Nephron progenitor cell (in vitro differentiated cells): ENCODE results near the gene TRIM28.

Experiments used
- DNase-seq: peaks from one replicate; pipeline ENCODE4 v3.0.0; 2021
- H3K27ac Mint-ChIP-seq: 2 replicates; pipeline ENCODE4 v1.8.0; 2021; ENCODE audit warnings: mild to moderate bottlenecking, moderate library complexity, mixed read lengths
- H3K27me3 Mint-ChIP-seq: 2 replicates; pipeline ENCODE4 v1.8.0; 2021; ENCODE audit warnings: mild to moderate bottlenecking, low read depth, mixed read lengths; ENCODE audit not compliant: poor library complexity
- H3K36me3 Mint-ChIP-seq: 2 replicates; pipeline ENCODE4 v1.8.0; 2021; ENCODE audit warnings: low read depth, mixed read lengths
- H3K4me1 Mint-ChIP-seq: 2 replicates; pipeline ENCODE4 v1.8.0; 2021; ENCODE audit warnings: mixed read lengths
- H3K4me3 Mint-ChIP-seq: 2 replicates; pipeline ENCODE4 v1.8.0; 2021; ENCODE audit warnings: mild to moderate bottlenecking, moderate library complexity, mixed read lengths
- H3K9me3 Mint-ChIP-seq: 2 replicates; pipeline ENCODE4 v1.8.0; 2021; ENCODE audit warnings: mild to moderate bottlenecking, moderate library complexity, mixed read lengths
- CTCF ChIP-seq: fragments of 200-600 bp; sonication (generic); IDR thresholded peaks from 2 replicates; pipeline ENCODE4 v1.5.0; 2021; ENCODE audit warnings: antibody characterized with exemption

Gene TRIM28

GRCh38 chr19:58544591-58545285 lies 874 bp downstream of the TRIM28 start:
- no peak for TF ChIP-seq CTCF
- peaks cover 28% of the 10 kb centered on the region for H3K4me1 Mint-ChIP-seq
- peak overlapping the region; percentile 96 for H3K27ac Mint-ChIP-seq
- H3K27me3 Mint-ChIP-seq: peaks cover 39% of the 10 kb centered on the region
- H3K4me3 Mint-ChIP-seq: peak overlapping the region; percentile 98
- peaks cover 30% of the 10 kb centered on the region for H3K36me3 Mint-ChIP-seq
- peak; percentile 83 for DNase-seq
- H3K9me3 Mint-ChIP-seq: no peaks in the 10 kb centered on the region

GRCh38 chr19:58545286-58546018 lies 1.6 kb downstream of the TRIM28 start:
- H3K4me3 Mint-ChIP-seq: peak overlapping the region; percentile 98
- H3K27ac Mint-ChIP-seq: peak overlapping the region; percentile 96
- no peaks in the 10 kb centered on the region for H3K9me3 Mint-ChIP-seq
- TF ChIP-seq CTCF: no peak
- no peak for DNase-seq
- peaks cover 35% of the 10 kb centered on the region for H3K36me3 Mint-ChIP-seq
- H3K27me3 Mint-ChIP-seq: peaks cover 32% of the 10 kb centered on the region
- peaks cover 28% of the 10 kb centered on the region for H3K4me1 Mint-ChIP-seq

GRCh38 chr19:58546019-58546530 lies 2.2 kb downstream of the TRIM28 start:
- Mint-ChIP-seq H3K9me3 (no peaks in the 10 kb centered on the region), H3K36me3 (peaks cover 41% of the 10 kb centered on the region)

GRCh38 chr19:58547323-58548312 lies 3.8 kb downstream of the TRIM28 start:
- peaks cover 52% of the 10 kb centered on the region for H3K36me3 Mint-ChIP-seq
- TF ChIP-seq CTCF: no peak
- peaks cover 21% of the 10 kb centered on the region for H3K27me3 Mint-ChIP-seq
- peak overlapping the region; percentile 45 for H3K27ac Mint-ChIP-seq
- no peak for DNase-seq
- H3K4me1 Mint-ChIP-seq: peaks cover 31% of the 10 kb centered on the region
- H3K4me3 Mint-ChIP-seq: peak overlapping the region; percentile 98
- H3K9me3 Mint-ChIP-seq: no peaks in the 10 kb centered on the region

More at GRCh38 chr19:58546019-58546530, 2.2 kb downstream of the TRIM28 start:
- TF ChIP-seq CTCF: no peak
- H3K27me3 Mint-ChIP-seq: peaks cover 34% of the 10 kb centered on the region
- DNase-seq: no peak
- H3K4me1 Mint-ChIP-seq: peaks cover 28% of the 10 kb centered on the region
- H3K4me3 Mint-ChIP-seq: peak overlapping the region; percentile 98
- peak overlapping the region; percentile 96 for H3K27ac Mint-ChIP-seq

- TF ChIP-seq CTCF: no peak
- Mint-ChIP-seq H3K4me1 (peaks cover 36% of the 10 kb centered on the region), H3K27me3 (peaks cover 7% of the 10 kb centered on the region), H3K36me3 (peaks cover 63% of the 10 kb centered on the region), H3K27ac (no peak overlapping the region), H3K9me3 (no peaks in the 10 kb centered on the region), H3K4me3 (no peak overlapping the region)
- DNase-seq: no peak
These were observed 5.2 kb downstream of the TRIM28 start for GRCh38 chr19:58548859-58549663.
